ENCODE data around the gene AGBL4. TPM values are rescaled to one million over a fixed set of nuclear protein-coding genes. Genes with fewer than 3 reads are reported as not detected.

The AGBL4 gene
- polyA plus RNA-seq, 1 donor (not counting 4 experiments of a cell fraction or from before 2014, with no cell fraction given), result not detected

GRCh38 chr1:49199564-49199963 is 824.2 kb downstream of the AGBL4 start:
- no peaks in the 10 kb centered on the region for H3K9me1 ChIP-seq (ENCODE audit: control insufficient read depth, extremely low read depth, insufficient read depth, low read length)
- dilution Hi-C loops (cut with MboI; ENCODE audit: extremely low pct_ligation_motif_present, low sequenced_read_pairs), result no loop called here
- no peak overlapping the region for H3K9ac ChIP-seq (ENCODE audit: control insufficient read depth, extremely low read depth, insufficient read depth, low read length)
- H3K4me3 ChIP-seq (ENCODE audit: control insufficient read depth in 2 of 3, extremely low read depth in 1 of 3, insufficient read depth in 2 of 3, low read depth in 1 of 3, low read length in 3 of 3), result no peak overlapping the region
- no peak for DNase-seq (ENCODE audit: low read depth, low spot score)
- H3K79me2 ChIP-seq (ENCODE audit: control insufficient read depth, insufficient read depth, low read length), result no peaks in the 10 kb centered on the region
- no peaks in the 10 kb centered on the region for H3K9me3 ChIP-seq (ENCODE audit: control insufficient read depth, low read depth, low read length)
- FAIRE-seq, result no peak
- no peaks in the 10 kb centered on the region for H3K36me3 ChIP-seq (ENCODE audit: control insufficient read depth in 2 of 2, extremely low read depth in 1 of 2, insufficient read depth in 2 of 2, low read length in 2 of 2)
- no peak for TF ChIP-seq CTCF (optimal IDR thresholded peaks at IDR 0.05 in 1 of 3, IDR thresholded peaks at IDR 0.05 in 1 of 3, conservative IDR thresholded peaks at IDR 0.05 in 1 of 3; ENCODE audit: extremely low read depth in 1 of 3, insufficient read depth in 2 of 3, low read length in 3 of 3)
- TF ChIP-seq EZH2 (IDR thresholded peaks at IDR 0.05; ENCODE audit: low read length), result no peak
- no peak overlapping the region for H2AFZ ChIP-seq (ENCODE audit: control insufficient read depth, low read length)
- no peak overlapping the region for H3K27ac ChIP-seq (ENCODE audit: control insufficient read depth, insufficient read depth, low read length)
- no peaks in the 10 kb centered on the region for H3K27me3 ChIP-seq (ENCODE audit: control insufficient read depth, extremely low read depth, insufficient read depth, low read length)
- H3K4me2 ChIP-seq (ENCODE audit: control insufficient read depth, extremely low read depth, insufficient read depth, low read depth, low read length), result no peak overlapping the region
- H3K4me1 ChIP-seq (ENCODE audit: control insufficient read depth, extremely low read depth, insufficient read depth, low read length), result no peaks in the 10 kb centered on the region
- H4K20me1 ChIP-seq (ENCODE audit: control insufficient read depth, extremely low read depth, insufficient read depth, low read length), result no peaks in the 10 kb centered on the region

- H3K9me1 ChIP-seq (ENCODE audit: control insufficient read depth, extremely low read depth, insufficient read depth, low read length), result no peaks in the 10 kb centered on the region
- H3K27me3 ChIP-seq (ENCODE audit: control insufficient read depth, extremely low read depth, insufficient read depth, low read length), result no peaks in the 10 kb centered on the region
- no peaks in the 10 kb centered on the region for H3K9me3 ChIP-seq (ENCODE audit: control insufficient read depth, low read depth, low read length)
- no peak overlapping the region for H3K4me2 ChIP-seq (ENCODE audit: control insufficient read depth, extremely low read depth, insufficient read depth, low read depth, low read length)
- FAIRE-seq (no peak), DNase-seq (ENCODE audit: low read depth, low spot score) (no peak)
- H2AFZ ChIP-seq (ENCODE audit: control insufficient read depth, low read length), result no peak overlapping the region
- no peaks in the 10 kb centered on the region for H3K79me2 ChIP-seq (ENCODE audit: control insufficient read depth, insufficient read depth, low read length)
- H3K4me3 ChIP-seq (ENCODE audit: control insufficient read depth in 2 of 3, extremely low read depth in 1 of 3, insufficient read depth in 2 of 3, low read depth in 1 of 3, low read length in 3 of 3), result no peak overlapping the region
- H3K27ac ChIP-seq (ENCODE audit: control insufficient read depth, insufficient read depth, low read length), result no peak overlapping the region
- H4K20me1 ChIP-seq (ENCODE audit: control insufficient read depth, extremely low read depth, insufficient read depth, low read length), result no peaks in the 10 kb centered on the region
- H3K36me3 ChIP-seq (ENCODE audit: control insufficient read depth in 2 of 2, extremely low read depth in 1 of 2, insufficient read depth in 2 of 2, low read length in 2 of 2), result no peaks in the 10 kb centered on the region
- no peak for TF ChIP-seq EZH2 (IDR thresholded peaks at IDR 0.05; ENCODE audit: low read length)
- TF ChIP-seq CTCF (optimal IDR thresholded peaks at IDR 0.05 in 1 of 3, IDR thresholded peaks at IDR 0.05 in 1 of 3, conservative IDR thresholded peaks at IDR 0.05 in 1 of 3; ENCODE audit: extremely low read depth in 1 of 3, insufficient read depth in 2 of 3, low read length in 3 of 3), result no peak
- dilution Hi-C loops (cut with MboI; ENCODE audit: extremely low pct_ligation_motif_present, low sequenced_read_pairs), result no loop called here
- H3K9ac ChIP-seq (ENCODE audit: control insufficient read depth, extremely low read depth, insufficient read depth, low read length), result no peak overlapping the region
- no peaks in the 10 kb centered on the region for H3K4me1 ChIP-seq (ENCODE audit: control insufficient read depth, extremely low read depth, insufficient read depth, low read length)
These were observed 826.7 kb downstream of the AGBL4 start for GRCh38 chr1:49197081-49197480.

Data from keratinocyte (primary cell).